ENCODE measurements around the gene CHCHD3.

The CHCHD3 gene

DNA sequence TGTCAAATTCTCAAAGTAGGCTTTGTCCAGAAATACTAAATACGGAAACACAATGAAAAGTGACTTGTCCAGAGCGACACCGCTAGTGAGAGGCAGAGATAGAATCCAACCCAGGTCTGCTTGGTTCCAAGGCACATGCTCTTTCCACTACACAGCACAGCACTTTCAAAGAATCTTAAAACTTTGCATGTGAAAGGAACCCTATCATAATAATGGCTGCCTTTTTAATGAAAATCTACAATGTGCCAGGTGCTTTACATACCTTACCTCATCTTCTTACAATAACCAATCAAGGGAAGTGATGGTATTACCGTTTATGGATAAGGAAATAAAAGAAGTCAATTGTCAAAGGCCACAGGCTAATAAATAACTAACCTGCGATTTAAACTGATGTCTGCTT, 2.6 kb downstream of the CHCHD3 start:
- no peak for DNase-seq (ENCODE audit: low read depth, low spot score)

DNA sequence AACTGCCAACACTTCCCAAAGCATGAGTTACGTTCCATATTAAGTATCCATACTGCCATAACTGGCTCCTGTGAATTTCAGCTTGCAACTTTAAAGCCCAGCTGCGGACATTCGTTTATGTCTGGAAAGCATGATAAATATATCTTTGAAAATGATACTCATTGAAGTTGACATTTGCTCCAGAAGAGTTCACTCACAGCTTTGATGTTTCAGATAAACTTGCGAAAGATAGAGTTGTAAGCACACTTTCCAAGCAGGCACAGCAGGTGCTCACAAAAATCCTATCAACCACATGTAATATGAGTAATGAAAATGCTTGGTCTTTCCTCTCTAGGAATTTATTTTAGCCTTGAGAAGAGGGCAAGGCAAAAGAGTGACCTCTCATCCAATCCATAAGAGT, 4.5 kb downstream of the CHCHD3 start:
- no peak for DNase-seq (ENCODE audit: low read depth, low spot score)

DNA sequence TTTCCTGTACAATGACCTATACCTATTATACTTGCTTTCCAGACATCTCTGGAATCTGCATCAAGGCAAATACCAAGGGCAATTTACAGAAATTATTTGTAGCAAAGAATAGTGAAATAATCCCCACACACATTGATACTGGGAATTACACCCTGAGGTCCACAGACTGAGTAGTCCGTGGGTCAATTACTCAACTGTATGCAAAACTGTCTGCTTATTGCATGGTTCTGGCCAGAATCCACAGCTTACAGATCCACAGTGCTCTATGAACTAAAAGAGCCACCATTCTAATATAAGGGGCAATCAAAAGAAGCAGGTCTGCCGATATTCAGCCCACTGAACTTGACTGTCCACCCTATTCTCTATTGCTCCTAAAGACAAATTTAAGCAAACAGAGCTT, 5.7 kb downstream of the CHCHD3 start:
- no peak for DNase-seq (ENCODE audit: low read depth, low spot score)

DNA sequence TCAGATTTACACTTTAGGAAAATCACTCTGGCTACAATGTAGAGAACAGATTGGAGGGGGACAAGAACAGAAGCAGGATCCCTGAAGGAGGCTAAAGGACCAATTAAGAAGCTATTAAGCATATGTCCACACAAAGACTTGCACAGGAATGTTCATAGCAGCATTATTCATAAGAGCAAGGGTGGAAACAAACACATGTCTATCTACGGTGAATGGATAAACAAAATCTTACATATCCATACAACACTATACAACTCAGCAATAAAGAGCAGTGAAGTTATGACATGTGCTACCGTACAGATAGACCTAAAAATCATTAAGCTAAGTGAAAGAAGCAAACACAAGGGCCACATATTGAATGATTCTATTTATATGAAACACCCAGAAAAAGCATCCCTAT, 10.4 kb downstream of the CHCHD3 start:
- no peak for DNase-seq (ENCODE audit: low read depth, low spot score)

DNA sequence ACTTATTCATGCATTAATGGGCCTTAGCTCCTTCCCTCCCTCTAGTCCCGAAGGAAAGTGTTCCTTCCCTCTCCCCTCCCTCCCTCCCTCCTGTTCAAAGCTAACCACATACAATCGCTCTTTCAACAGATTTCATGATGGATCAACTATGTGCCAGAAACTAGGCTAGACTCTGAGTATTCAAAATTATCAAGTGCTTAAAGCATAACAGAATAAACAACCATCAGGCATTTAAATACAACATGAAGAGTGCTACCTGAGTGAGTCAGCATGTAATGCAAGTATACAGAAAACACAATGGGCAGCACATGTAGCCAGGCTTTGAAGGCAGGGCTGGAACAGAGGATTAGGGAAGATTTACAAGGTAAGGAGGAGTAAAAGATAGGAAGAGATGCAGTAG, 11.3 kb downstream of the CHCHD3 start:
- DNase-seq (ENCODE audit: low read depth, low spot score) = no peak

DNA sequence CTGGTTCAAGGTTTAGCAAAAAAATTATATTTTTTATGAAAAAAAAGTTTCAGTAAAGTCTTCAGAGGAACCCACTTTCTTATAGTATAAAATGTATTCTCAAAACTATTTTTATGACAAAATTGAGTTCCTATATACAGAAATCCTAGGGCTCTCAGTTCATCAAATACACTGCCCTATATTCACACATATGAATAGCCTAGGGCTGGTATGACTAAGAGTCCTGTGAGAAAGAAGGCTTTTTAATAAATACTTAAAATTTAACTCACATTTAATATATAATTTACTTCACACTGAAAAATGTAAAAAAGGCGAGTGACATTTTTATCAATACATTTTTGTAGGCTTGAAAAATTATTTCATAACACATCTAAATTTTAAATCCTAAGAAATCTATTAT, 16.6 kb downstream of the CHCHD3 start:
- no peak for DNase-seq (ENCODE audit: low read depth, low spot score)

DNA sequence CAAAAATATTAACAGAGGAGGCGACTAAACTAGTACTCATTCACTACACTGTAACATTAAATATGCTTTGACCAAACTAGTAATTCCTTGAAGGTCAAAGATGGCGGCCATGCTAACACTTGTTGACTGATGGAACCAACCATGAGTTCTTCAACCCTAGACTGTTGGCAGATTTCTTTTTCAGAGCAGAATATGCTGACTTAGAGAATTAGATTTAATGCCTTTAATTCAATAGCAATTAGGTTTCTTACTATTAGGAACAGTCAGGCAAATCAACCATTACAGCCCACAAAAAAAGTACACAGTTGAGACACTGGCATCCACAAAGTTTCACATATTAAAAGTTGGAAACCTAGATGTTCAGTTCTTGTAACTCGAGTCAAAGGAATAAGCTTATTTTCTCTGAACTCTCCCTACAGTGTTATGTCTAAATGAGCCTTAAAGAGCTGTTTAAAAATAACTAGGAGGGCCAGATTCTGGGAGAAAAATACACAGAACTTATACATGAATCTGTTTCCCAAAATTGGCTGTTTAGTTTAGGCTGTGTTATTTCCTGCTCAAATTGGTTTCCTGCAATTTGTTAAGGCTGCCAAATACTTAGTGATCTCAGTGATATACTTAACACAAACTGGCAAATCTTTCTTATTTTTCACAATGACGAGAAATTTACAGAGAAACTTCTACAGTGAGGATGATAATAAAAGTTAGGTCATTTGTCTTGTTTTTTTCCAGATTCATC, 17.6 kb downstream of the CHCHD3 start:
- no peak for DNase-seq (ENCODE audit: low read depth, low spot score)

DNA sequence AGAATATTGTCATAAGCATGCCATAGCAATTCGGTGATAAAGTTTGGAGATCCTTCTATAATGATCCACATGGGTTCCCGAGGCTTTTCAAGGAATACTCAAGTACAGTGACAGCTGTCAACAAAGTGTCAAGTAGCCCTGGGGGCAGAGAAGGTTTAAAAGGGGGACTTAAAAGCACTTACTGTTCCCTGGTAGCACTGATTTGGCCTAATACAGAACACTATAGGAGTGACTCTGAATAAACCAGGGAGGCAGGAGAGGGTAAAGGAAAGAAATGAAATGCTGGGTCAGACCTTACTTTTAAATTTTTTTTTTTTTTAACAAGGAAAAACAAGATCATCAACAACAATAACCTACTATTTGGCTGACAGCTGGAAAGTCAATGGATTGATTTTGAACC, 20.1 kb downstream of the CHCHD3 start:
- DNase-seq (ENCODE audit: low read depth, low spot score) = no peak

DNA sequence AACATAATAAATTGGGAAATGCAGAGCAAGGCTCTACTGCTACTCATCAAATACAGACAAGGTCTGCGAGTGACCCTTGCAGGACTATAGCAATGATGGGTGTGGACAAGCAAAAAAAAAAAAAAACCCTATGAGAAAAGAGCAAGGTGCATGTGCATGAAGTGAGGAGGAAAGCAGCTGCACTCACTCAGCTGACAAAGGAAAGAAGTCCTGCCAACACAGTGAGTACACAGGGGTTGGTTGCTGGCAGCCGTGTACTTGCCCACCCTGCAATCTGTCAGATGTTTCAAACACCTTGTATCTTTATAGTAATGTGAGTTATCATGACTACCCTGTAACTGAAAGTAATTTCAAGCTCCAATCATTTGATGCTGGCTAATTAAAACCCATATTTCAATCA, 20.5 kb downstream of the CHCHD3 start:
- no peak for DNase-seq (ENCODE audit: low read depth, low spot score)

DNA sequence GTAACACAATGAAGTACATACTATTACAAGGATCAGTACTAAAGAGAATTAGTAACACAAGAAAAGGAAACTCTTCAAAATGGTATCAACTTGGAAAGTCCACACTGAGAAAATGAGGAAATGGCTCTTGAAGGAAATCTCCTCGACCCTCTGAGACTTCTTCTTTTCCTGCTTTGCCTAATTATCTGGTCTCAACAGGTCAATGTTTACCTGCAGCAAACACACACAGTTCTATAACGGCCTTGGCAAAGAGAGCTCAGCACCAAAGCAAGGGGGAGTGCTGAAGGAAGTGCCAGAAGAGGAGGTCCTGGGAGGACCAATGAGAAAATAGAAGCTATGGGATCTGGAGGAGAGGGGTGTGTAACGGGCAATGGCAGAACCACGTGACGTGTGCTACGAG, 21.9 kb downstream of the CHCHD3 start:
- no peak for DNase-seq (ENCODE audit: low read depth, low spot score)

DNA sequence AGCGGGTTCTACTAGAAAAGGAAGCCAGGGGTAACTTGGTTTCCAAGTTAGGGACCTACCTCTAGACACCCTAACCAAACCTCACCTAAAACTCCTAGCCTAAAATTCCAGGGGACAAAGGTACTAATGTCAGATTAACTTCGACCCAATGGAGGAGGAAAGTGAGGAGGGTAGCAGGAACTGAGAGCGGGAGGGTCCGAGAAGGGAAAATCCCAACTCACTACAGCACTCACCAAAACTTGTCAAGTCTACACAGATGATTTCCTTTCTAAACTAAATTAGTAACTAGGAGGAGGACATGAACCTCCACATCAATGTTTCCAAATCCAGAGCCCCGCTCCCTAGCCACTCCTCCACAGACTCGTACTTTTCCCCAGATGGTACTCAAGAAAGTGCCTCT, 22.6 kb downstream of the CHCHD3 start:
- no peak for DNase-seq (ENCODE audit: low read depth, low spot score)

DNA sequence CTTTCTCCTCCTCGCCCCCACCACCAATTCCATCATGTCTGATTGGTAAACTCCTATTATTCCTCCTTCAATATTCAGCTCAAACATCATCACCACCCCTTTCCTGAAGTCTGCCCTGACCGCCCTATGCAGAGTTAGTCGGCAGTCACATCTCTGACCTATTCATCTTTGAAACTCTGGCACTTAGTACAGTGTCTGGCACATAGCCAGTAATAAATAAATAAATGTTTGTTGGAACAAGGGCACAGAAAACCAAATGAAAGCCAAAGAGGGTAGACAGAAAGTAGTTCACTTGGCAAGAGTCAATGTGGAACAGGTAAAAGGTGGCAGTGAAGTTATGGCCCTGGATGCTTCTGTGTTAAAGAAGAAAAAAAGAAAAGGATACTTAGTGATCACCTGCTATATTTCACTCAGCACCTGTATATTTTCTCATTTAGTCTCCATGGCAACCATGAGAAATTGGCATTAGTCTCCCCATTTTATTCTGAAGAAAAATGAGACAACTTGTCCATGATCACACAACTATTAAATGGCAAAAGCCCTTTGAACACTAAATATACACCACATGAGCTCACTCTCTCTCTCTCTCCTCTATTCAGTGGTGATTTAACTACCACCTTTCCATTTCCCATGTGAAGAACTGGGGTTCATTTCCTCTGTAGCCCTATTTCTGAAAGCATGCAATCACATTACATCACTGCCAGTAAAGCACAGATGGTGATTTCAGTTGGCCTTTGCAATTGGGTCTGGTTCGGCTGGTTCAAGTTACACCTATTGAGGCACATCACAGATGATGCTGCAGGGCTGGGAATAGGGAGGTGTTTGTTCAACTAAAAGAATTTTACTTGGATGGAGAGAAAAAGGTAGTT, 25.3 kb downstream of the CHCHD3 start:
- no peak for DNase-seq (ENCODE audit: low read depth, low spot score)

DNA sequence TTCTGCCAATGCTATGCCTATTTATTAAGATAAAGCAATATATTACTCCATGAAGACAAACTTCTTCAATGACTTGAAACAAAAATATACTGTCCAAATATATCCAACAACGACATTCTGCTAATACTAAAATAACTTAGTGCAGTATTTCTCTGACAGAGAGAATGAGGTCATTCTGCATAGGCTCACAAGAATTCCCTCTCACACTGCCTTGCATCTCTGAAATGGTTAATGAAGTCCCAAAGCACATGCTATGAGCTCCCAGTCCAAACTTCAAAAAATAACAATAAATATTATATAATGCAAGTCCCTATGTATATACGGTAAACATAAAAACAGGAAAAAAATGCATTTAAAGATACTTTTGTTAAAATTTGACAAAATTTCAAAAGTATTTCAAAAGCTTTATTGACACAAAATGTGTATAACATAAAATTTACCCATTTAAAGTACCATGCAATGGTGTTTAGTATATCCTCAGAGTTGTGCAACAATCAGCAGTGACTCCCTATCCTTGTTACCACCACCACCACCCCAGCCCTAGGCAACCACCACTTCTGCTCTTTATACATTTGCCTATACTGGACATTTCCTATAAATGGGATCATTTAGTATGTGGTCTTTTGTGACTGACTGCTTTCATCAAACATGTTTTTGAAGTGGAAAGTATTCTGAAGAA, 27.6 kb downstream of the CHCHD3 start:
- no peak for DNase-seq (ENCODE audit: low read depth, low spot score)

DNA sequence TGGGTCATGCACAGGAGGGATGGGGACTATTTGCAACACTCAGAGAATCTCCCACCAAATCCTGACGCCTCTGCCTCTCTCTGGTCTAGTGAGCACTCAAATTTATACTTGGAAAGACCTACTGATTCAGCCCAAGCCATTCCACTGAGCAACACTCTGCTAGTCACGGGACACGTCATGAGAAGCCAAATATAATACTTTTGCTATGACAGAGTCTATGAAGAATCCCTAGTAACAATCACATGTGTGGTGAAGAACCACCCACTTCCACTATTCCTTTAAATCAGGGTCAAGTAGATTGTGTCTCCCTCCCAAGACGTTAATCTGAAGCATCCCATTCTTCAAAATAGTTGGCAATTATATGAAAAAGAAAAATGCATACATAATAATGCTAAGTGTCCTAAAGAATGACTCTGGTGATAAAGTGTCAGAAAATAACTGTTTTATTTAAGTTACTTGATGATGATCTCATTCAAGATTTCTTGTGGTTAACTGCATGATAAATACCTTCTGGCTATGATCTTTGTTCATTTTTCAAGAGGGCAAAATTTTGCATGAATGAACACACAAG, 28.5 kb downstream of the CHCHD3 start:
- DNase-seq (ENCODE audit: low read depth, low spot score) = no peak

DNA sequence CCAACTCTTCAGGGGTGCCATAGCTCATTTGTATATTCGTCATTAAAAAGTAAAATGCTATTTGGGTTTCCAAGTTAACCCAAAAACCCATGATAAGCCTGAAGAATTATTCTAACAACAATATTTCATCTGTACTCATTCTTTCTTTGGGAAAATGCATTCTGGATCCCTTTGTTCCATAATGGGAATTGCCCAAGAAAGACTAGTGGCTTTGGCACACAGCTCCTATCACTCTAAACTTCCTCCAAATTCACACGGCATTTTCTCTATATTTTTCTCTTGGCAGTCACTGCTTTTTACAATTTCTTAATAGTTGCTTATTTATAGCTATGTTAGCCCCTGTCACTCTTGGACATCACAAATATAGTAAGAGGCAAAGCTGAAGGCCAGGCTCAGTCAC, 29.1 kb downstream of the CHCHD3 start:
- DNase-seq (ENCODE audit: low read depth, low spot score) = no peak

DNA sequence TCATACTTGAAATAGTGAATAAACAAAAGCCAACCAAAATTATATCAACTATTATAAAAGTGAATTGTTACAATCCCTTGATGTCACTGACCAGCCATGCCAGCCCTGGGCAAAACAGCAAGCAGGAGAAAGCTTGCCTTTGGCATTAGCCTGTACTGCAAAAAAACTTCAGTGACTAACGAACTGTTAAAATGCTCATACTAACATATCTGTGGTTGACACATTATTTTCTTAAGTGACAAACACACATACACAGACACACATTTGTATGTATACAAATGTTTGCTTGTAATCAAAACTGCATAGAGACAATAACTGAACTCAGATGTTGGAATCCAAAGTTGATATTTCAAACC, 29.5 kb downstream of the CHCHD3 start:
- no peak for DNase-seq (ENCODE audit: low read depth, low spot score)

DNA sequence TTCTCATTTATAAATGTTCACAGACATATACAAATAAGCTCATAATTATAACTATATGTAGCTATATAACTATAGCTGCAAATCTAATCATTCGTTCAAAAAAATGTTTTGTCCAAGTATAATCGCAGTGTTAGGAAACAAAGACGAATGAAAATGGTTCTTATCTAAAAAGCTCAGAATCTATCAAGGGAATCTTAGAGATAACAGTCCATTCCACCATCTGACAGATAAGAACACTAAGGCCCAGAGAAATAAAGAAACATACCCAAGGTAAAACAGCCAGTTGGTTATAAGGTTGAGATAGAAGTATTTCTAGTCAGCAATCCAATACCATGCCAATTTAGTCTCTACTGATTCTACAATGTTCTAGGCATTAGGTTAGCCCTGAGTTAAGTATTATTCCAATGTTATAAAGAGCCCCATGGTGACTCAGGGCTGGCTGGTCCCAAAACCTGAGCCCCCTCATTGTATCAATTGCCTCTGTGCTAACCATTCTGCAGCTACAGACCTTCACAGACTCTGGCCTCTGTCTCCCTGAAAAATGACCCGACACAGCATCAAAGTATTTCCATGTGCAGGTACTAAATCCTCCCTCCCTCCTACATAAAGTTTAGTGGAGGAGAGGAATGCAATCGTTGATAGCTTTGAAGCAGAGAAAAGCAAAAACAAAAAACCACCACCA, 30.0 kb downstream of the CHCHD3 start:
- DNase-seq (ENCODE audit: low read depth, low spot score) = no peak

DNA sequence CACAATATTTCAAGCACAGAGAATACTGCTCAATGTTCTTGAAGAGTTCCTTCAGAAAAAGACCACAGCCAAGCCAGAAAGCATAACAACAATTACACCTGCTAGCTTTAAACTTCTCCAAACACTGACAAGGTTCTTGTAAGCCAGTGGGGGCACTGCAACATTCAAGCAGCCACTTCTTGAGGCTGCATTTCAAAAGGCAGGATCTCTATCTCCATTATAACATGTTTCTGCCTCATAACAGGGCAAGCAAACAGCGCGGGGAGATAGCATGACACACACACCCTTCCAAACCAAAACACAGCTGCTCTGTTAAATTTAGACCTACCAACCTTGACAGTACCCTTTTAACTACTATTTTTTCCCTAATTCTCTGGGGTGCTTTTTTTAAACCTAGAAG, 30.8 kb downstream of the CHCHD3 start:
- DNase-seq (ENCODE audit: low read depth, low spot score) = no peak

DNA sequence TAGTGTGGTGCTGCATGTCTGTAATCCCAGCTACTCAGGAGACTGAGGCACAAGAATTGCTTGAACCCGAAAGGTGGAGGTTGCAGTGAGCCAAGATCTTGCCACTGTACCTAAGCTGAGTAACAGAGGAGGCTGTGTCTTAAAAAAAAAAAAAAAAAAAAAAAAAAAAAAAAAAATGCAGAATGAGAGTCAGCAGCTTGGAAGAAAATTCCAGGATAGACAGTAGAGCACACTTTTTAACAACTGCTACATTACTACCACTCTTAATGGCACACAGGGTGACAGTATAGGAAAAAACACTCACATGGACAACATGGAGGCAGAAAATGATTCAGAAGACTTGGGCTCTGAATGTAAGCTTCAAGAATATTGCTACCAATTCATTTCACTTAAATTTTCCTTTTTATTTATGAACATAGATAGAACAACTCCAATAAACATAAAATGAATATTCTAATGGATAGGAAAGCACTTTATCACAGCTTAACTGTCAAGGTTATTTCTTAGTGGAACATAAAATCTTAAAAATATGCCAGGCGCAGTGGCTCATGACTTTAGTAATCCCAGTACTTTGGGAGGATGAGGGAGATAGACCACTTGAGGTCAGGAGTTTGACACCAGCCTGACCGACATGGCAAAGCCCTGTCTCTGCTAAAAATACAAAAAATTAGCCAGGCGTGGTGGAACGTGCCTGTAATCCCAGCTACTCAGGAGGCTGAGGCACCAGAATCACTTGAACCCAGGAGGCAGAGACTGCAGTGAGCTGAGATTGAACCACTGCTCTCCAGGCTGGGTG, 31.5 kb downstream of the CHCHD3 start:
- no peak for DNase-seq (ENCODE audit: low read depth, low spot score)

DNA sequence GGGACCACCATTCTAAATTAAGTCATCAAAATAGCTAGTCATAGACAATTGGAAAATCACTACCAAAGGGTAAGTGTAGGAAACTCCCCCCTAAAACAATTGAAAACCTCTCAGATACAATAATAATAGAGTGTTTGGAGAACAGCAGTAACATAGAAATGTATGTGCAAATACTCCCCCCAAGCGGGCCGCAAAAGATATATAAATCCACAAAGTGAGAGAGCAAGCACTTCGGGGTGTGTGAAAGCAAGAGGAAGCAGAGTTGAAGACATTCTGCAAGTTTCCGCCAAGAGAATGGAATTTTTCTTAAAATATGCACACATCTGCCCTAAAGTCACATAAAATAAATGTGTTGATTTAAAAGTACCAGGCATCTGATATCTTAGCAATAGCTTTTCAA, 33.3 kb downstream of the CHCHD3 start:
- DNase-seq (ENCODE audit: low read depth, low spot score) = no peak

DNA sequence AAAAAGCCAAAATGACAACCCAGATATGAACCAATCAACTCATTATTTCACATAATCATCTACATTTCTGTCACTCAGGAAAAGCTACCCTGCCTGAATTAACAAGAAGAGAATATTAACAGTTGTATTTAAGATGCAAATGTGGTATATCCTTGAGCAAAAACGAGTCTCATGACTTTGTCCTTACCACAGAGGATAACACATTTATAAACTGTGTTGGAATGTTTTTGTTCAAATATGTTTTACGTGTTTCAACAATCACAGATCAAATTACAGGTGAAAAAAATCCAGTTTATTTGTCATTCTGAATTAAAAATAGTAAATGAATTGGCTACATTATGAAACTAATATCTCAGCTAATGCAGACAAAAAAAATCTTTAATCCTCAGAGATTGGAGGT, 34.6 kb downstream of the CHCHD3 start:
- DNase-seq (ENCODE audit: low read depth, low spot score) = no peak

All from activated naive CD8-positive, alpha-beta T cell treated with anti-CD3 and anti-CD28 coated beads, Interleukin-2, amount 50 U/mL, for 16 hours (primary cell).